Measurements from ENCODE around the gene OS9.

Gene OS9

DNA sequence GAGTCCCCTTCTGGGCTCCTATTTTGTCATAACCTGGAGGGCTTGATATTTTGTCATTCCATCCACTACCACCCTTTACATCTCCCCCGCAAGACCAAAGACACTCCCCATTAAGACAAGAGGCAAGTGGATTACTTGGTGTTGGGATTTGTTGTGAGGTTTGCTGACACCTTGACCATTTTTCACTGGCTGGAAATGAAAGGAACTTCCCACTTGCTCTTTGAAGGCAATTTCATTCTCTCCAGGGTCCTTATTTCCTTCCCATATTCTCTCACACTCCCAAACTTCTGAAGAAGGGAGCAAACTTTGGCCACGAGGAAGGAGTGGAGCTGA, 29.7 kb downstream of the OS9 start:
- no peak for DNase-seq

DNA sequence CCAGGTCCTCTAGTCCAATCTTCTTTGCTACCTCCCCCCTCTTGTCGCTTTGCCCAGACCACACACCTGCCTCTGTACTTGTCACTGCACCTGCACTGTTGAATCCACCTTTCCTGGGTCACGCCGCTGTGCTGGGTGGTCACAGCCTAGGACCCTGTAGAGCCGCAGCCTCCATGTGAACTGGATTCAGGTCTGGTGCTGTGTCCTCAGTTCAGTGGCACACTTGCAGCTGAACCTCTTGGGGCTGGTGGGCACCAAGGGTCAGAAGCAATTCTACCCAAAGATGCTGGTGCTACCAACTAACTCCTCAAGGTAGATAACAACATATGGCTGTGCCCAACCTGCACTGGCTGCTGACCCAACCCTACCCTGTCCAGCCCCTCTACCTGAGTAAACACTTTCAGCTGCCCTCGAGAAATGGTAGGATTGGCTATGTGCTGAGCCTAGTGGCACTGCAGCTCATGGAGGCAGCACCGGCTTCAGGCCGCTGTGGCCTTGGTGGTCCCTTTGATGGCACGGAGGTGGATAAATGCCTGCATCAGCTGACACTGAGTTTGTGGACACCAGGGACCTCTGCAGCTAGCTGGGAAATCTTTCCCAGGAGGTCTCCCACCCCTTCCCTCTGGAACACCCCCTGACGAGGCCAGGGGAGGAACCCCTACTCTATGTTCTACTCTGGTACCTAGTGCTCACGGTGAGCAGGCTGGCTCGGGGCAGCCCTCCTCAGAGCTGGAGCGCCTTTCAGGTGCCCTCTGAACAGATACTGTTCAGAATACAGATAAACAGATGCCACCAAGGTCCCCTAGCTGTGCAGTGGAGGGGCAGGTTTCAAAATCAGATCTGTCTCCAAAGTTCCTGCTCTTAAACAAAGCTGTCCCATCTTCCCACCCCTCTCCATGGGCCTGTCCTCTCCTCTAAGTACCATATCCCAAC, 30.3 kb downstream of the OS9 start:
- no peak for DNase-seq

DNA sequence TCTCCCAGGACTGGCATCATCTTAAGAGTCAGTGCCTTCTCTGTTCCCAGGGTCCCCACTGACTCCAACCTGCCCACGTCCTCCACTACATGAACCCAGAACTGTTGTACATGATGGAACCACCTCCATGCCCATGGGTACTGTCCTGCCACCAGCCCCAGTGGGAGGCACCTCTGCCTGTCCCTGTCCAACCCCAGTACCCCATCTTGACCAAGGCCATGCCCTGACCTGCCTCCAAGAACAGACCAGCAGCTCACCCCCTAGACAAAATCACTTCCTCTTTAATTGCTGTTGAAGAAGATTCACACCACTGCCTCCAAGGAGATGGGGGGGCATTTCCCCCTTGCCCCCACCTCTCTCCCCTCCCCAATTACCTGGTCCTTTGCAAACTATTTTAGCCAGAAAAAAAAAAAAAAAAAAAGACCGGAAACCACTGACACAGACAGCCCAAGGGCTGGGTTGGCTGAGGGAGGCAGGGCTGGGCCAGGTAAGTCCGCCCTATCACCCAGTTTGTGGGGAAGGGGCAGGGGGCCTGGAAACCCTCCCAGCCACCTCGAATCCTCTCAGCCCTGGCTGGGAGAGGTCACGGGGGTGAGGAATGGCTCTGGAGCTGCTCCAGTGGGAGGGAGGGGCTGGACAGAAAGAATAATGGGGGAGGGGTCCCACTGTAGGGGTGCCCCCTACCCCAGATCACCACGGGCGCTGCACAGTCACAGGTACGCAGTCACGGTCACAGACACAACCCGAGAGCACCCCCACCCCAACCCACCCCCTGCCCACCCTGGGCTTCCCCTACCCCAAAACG, 31.2 kb downstream of the OS9 start:
- no peak for DNase-seq

- DNase-seq, result no peak
Measured at GRCh38 chr12:57725851-57726150, 31.9 kb downstream of the OS9 start.

- no peak for DNase-seq
Measured at GRCh38 chr12:57726151-57726883, 32.4 kb downstream of the OS9 start.

- DNase-seq, result no peak
Measured at GRCh38 chr12:57726884-57727757, 33.2 kb downstream of the OS9 start.

- DNase-seq, result no peak
Measured at GRCh38 chr12:57727758-57728395, 33.9 kb downstream of the OS9 start.

DNA sequence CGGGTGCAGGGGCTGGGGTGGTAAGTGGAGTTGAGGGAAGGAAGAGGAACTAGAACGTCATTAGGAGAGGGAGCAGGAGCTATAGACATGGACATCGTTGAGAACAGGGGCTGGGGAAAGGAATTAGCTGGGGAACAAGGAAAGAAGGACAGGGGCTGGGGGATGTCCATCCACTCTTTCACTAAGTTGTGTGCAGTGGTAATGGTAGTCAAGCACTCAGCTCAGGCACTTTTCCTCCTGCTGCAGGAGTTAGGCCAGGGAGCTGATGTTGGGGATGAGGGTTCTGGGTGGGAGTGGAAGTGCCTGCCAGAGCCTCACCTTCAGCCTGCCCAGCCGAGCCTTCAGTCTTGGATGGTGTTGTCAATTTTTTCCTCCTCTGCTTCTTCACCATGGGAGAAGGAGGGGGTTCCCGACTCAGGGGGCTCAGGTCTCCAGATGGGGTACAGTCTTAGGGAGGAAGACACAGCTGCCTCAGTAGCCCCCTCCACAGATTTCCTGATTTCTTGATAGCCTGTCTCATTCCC, 35.5 kb downstream of the OS9 start:
- no peak for DNase-seq

GRCh38 chr12:57730336-57731067, 36.6 kb downstream of the OS9 start:
- no peak for DNase-seq

DNA sequence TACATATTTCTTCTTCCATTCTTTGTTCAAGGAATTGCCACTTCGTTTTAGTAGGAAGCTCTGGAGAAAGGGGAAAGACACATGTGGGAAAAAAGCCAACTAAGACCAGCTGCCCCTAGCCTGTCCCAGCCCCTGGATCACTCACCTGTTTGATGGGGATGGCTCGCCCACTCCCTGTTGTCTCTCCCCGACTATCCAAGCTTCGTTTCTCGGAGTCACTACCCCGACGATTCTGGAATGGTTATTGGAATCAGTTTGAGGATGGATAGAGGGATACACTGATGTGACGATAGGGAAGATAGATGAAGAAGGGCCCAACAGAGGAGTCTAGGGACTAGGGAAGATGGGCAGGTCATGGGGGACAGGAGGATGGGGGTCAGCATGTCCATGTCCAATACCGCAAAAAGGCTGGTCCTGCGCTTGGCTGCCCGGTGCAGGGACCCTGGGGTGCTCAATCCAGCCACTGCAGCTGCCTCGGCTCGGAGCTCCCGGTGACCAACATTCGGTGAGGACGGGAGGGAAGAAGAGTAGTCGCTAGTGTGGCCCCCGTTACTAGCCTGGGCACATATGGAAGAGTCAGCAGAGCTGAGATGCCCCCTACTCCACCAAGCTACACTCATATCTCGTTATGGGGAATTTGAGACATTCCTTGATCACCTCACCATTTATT, 37.6 kb downstream of the OS9 start:
- DNase-seq, result no peak

DNA sequence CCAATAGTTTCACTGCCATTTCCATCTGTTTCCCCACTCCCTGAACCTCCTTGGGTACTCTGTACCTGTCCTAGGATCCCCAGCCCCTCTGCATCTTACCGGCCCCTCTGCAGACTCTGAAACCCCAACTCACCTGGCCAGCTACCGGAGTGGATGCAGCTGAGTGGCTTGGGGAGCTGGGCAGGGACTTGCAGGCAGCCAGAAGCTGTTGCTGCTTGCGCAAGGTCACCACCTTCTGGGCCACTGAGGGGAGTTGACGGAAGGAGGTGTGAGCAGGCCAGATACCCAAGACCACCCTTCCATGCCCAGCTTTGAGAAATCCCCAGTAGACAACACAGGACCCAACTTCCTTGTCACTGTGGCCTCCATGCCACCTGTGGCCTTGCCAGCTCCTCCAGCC, 38.3 kb downstream of the OS9 start:
- no peak for DNase-seq

DNA sequence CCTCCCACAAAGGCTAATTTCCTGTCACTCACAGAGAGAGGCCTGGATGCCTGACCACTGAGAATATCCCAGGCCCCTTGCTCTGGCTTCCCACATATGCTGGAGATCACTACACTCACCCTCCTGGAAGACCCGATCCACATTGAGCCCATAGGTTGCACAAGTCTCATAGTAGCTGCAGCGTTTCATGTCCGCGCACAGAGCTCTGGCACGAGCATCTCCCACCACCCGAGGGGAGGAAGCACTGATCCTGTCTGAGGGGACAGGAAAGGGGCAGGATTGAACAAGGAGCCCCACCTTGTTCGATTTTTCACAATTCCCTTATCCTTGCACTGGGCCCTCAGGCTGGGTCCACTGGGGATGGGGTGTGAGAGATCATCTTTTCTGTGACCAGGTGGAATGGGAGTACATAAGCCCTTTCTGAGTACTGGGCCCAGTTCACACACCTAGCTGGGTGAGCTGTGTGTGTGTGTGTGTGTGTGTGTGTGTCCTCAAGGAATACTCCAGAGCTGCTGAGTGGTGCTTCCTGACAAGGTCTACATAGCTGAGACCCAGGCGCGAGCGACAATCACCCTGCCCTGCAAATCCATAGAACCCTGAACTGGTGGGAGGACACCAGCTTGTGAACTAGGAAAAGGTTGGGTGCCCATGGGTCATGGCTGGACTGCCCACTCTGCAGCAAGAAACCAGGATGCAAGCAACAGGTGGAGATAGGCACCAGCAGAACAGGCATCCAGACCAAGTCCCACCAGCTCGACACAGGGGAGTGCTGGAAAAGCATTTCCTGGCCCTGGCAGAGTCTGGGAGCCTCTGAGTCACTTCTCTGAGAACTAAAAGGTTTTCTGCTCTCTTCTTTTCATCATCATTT, 39.0 kb downstream of the OS9 start:
- no peak for DNase-seq

- DNase-seq, result no peak
Measured at GRCh38 chr12:57733928-57734327, 40.0 kb downstream of the OS9 start.

GRCh38 chr12:57734591-57734990, 40.7 kb downstream of the OS9 start:
- DNase-seq, result no peak

DNA sequence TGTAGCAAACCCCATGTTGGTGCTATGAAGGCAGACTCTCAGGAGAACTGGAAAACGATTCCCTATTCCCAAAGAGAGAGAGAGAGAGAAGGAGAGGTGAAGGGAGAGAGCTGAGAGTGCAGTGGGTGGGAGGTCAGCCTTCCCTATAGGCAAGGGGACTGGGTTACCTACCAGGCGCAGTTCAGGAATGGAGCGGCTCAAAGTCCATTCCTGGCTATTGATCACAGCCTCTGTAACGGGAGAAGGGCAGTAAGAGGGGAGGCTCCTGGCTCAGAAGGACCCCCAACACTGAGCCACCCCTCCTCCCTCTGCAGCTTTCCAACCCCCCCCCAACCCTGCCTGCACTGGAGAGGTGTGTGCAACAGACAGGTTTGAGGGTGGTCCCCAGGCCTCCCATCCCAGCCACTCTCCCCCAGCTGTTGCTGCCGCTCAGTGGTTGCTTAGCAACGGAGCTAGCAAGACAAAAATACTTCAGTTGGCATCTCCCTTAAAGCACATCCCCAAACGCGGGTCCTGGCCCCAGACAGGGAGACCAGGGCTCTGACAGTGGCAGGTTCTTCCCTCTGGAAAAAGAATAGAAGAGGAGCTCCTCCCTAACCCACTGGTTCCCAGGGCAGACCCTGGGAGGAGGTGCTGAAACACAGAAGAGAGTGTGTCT, 41.4 kb downstream of the OS9 start:
- no peak for DNase-seq

DNA sequence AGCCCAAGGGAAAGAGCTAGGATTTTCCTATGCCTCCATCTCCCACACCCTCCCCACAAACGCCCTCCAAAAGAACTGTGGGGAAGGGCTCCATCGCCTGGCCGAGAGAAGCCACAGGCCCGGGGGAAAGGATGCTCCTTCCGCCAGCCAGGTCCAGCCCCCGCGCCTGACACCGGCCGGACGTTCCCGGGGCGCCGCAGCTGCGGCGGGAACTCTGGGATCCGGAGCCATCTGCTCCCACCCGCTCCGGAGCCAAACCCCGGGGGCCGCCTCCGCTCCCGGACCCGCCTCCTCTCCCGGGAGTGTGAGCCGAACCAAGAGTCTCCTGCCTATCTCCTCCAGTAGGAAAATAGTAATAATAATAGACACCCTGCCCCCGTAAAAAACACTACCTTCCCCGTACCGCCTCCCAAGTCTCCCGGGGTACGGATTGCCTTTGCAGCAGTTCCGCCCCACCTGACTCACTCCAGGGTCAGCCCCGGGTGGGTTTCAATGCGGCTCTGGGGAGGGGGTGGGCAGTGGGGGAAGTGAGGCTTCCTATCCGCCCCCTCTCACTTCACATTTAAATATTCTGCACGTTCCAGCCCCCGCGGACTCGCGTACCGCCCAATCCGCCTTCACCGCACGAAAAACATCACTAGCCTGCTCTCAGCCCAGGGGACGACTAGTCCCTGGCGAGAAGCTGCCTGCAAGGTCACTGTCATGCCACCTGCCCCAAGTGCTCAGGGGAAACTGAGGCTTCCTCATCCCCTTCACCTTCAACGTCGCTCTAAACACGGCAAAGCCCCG, 42.2 kb downstream of the OS9 start:
- DNase-seq, result no peak

GRCh38 chr12:57736741-57737466, 43.0 kb downstream of the OS9 start:
- no peak for DNase-seq
